Ovary (tissue), 9 donors: ENCODE results near the gene GRIN2A. TPM values are rescaled to one million over a fixed set of nuclear protein-coding genes. Genes with fewer than 3 reads are reported as not detected.

Experiments used
- DNase-seq, 5 donors: peaks; one replicate each; pipeline ENCODE4 v3.0.0-alpha.2; 2019 to 2020
- H3K27ac ChIP-seq, 2 donors: fragments of 200-600 bp; one replicate each; pipeline versions ENCODE4 v1.5.1 to v1.8.0; 2019 to 2022
- H3K27me3 ChIP-seq: fragments of 200-600 bp; one replicate; pipeline ENCODE4 v1.8.0; 2022
- H3K36me3 ChIP-seq: fragments of 200-600 bp; sonication (generic); one replicate; pipeline ENCODE4 v1.5.1; 2019
- H3K4me1 ChIP-seq: one replicate; pipeline ENCODE4 v1.8.1; 2013; ENCODE audit warnings: mild to moderate bottlenecking, moderate library complexity; ENCODE audit not compliant: insufficient read depth
- H3K4me3 ChIP-seq: fragments of 200-600 bp; sonication (generic); one replicate; pipeline ENCODE4 v1.5.1; 2017
- H3K9me3 ChIP-seq, 2 donors: fragments of 200-600 bp in 1 of 2; sonication (generic) in 1 of 2; one replicate each; pipeline versions ENCODE4 v1.5.1 to v1.8.1; 2013 to 2019; ENCODE audit warnings: mild to moderate bottlenecking in 1 of 2, moderate library complexity in 1 of 2
- CTCF ChIP-seq, 3 donors: fragments of 450-650 bp in 2 of 3; fragments of 200-600 bp in 1 of 3; IDR thresholded peaks; one replicate each; pipeline versions ENCODE4 v1.5.1 to v1.8.0; 2016 to 2022; ENCODE audit warnings: antibody characterized with exemption in 3 of 3, mild to moderate bottlenecking in 1 of 3
- EP300 ChIP-seq: sonication (generic); formaldehyde crosslinking; IDR thresholded peaks from one replicate; pipeline ENCODE4 v1.6.1; 2017; ENCODE audit warnings: antibody characterized with exemption
- POLR2A ChIP-seq: fragments of 450-650 bp; IDR thresholded peaks from one replicate; pipeline ENCODE4 v1.6.1; 2017; ENCODE audit warnings: antibody characterized with exemption, mild to moderate bottlenecking, moderate library complexity
- WGBS, 3 donors: extraction: QIAGEN DNeasy Blood & Tissue Kit in 1 of 3; methylation state at CpG; one replicate each; pipeline versions ENCODE4 v1.1.5 to v1.1.7; 2013 to 2017; 5-methylcytosine and 5-hydroxymethylcytosine counted together
- intact Hi-C, 4 donors: fragments of 100-400 bp; cut with DNase I; formaldehyde crosslinking; loops; one replicate each; pipeline versions ENCODE4 v1.11.0 to v1.15.1; 2022 to 2023
- polyA plus RNA-seq, 2 donors: library from polyadenylated mRNA; stranded (reverse); fragments of 200-250 nt in 1 of 2; fragments of 350-450 nt in 1 of 2; fragmentation: Illumina TruSeq in 1 of 2; extraction: RNeasy Lipid Tissue Mini Kit (QIAGEN cat#74804) in 1 of 2; gene quantifications; one replicate each; pipeline ENCODE4 v1.2.3, GENCODE V29; 2013 to 2014
- total RNA-seq, 7 donors: library from RNA; depleted of rRNA in 2 of 7; stranded (reverse); fragments of >200 nt in 2 of 7; fragmentation: NEBNext Ultra II Directional in 3 of 7; extraction: Animal tissue kit (Norgen Biotek cat#: 25700) in 3 of 7; gene quantifications; one replicate each; pipeline versions ENCODE4 v1.1.0 to v1.2.4, GENCODE V29; 2016 to 2023
- donor health status: DM: no; HTN: no; CAD: no; lungs with moderate emphysema.
- donor health status: DM: no; HTN: no; CAD: no.
- donor health status: Bipolar disorder and iron deficiency.
- donor health status: DM: yes; HTN: yes; CAD: no.
- donor health status: DM: no; HTN: no; CAD: no.
- donor health status: DM: yes; HTN: yes; CAD: no.

GRIN2A gene
- total and polyA plus RNA-seq, 9 donors = 0.08 to 5.4 (median 0.57) TPM; not detected in 1

DNA sequence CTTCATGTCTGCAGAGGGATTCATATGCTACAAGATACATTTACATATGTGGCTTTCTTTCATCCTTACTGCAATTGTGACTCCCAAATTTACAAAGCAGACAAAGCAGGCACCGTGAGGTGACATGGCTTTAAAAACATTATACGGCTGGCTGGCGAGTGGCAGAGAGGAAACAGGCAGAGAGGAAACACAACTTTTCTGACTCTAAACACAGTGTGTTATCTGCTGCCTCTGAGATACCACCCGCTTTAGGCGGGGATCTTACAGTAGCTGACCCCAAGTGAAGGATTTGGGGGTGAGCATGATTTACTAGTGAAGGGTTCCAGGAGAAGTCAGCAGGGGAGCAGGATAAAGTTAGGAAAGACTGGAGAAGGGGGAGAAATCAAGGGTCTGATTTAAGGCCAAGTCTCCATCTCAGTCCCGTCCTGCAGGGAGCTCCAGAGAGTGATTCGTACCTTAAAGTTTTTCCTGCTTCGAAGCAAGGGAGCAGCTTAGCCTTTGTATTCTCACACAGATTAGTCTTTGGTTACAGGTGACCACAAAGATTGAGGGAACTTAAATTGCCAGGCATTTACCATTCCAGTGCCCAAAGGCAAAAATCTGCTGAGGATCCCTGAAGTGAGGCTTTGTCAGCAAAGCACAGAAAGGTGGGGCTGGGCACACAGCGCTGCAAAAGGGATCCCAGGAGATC lies 355.0 kb downstream of the GRIN2A start:
- no peak for TF ChIP-seq CTCF (IDR thresholded peaks at IDR 0.05)
- TF ChIP-seq EP300 = no peak
- TF ChIP-seq POLR2A = no peak
- WGBS, 3 donors = 52 to 58% (median 54%) methylated on average over 9 of the region's 9 CpGs
- Histone ChIP-seq H3K27me3 (no peaks in the 10 kb centered on the region), H3K4me3 (no peak overlapping the region), H3K36me3 (no peaks in the 10 kb centered on the region), H3K4me1 (no peaks in the 10 kb centered on the region), H3K27ac (no peak overlapping the region), H3K9me3 (no peaks in the 10 kb centered on the region)
- intact Hi-C loops = no loop called here
- no peak for DNase-seq

- H3K4me1 ChIP-seq = no peaks in the 10 kb centered on the region
- TF ChIP-seq EP300 (no peak), CTCF (IDR thresholded peaks at IDR 0.05) (no peak), POLR2A (no peak)
- 71 to 75% (median 72%) methylated on average over 2 of the region's 2 CpGs for WGBS, 3 donors
- intact Hi-C loops = no loop called here
- no peak for DNase-seq
- no peak overlapping the region for H3K4me3 ChIP-seq
- no peak overlapping the region for H3K27ac ChIP-seq
- H3K27me3 ChIP-seq = no peaks in the 10 kb centered on the region
- no peaks in the 10 kb centered on the region for H3K9me3 ChIP-seq
- H3K36me3 ChIP-seq = no peaks in the 10 kb centered on the region
Measured at GRCh38 chr16:9826656-9827055, 355.6 kb downstream of the GRIN2A start.

DNA sequence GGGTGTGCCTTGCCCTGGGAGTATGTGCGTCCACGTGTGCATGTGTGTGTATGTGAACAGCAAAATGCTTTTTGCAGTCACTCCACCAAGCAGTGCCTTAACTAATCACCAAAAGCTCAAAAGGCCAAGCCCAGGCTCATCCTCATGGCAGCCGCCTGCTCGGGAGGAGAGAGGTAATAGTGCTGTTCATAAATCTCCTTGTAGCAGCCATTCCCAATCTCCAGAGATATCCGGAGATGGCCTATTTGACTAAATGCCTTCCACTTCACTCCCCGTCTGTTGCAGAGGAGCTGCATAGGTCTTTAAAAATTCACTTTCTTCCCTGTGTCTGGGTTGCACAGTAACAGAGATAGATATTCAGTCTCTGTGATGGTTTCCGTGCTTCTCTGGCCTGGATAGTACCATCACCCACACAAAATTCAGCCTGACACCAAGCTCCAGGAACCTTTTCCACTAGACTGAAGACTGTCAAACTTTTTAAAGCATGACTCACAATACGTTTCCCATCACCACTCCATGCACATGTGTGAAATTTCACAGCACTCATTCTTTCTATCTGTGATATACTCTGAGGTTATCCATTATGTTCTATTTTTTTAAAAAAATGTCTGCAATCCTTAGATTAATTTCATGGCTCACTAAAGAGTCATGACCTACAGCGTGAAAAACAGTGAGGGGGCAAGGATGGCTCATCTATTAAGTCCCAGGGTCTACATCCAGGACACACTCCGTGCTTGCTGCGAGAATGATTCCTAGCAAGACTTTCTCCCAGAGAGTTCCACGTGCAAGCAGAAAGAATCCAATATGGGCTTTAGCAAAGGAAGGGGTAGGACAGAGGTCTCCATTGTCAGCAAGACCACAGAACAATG lies 357.8 kb downstream of the GRIN2A start:
- 56 to 66% (median 57%) methylated on average over 12 of the region's 12 CpGs for WGBS, 3 donors
- no peaks in the 10 kb centered on the region for H3K9me3 ChIP-seq
- intact Hi-C loops = no loop called here
- no peak overlapping the region for H3K27ac ChIP-seq
- TF ChIP-seq EP300 (no peak), POLR2A (no peak), CTCF (IDR thresholded peaks at IDR 0.05) (no peak)
- no peaks in the 10 kb centered on the region for H3K36me3 ChIP-seq
- no peaks in the 10 kb centered on the region for H3K27me3 ChIP-seq
- no peak overlapping the region for H3K4me3 ChIP-seq
- no peak for DNase-seq
- H3K4me1 ChIP-seq = no peaks in the 10 kb centered on the region

DNA sequence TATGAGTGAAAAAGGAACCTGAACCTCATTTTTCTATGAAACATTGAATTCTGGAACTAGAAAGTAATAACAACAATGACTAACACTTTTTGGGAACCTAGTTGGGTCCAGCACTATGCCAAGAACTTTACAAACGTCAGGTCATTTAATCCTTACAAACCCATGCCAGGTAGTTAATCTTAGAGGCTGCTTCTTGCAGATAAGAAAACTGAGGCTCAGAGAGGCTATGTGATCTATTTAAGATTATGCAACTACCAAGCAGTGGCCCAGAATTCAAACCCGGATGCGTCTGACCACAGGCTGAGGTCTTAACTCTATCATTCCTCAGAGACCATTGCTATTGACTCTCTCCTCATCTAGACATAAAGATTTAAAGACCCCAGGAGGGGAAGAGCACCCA lies 358.7 kb downstream of the GRIN2A start:
- DNase-seq = no peak
- no peak for TF ChIP-seq POLR2A
- no peak for TF ChIP-seq EP300
- TF ChIP-seq CTCF (IDR thresholded peaks at IDR 0.05) = no peak
- no peak overlapping the region for H3K27ac ChIP-seq
- H3K9me3 ChIP-seq = no peaks in the 10 kb centered on the region
- H3K4me1 ChIP-seq = no peaks in the 10 kb centered on the region
- H3K4me3 ChIP-seq = no peak overlapping the region
- H3K36me3 ChIP-seq = no peaks in the 10 kb centered on the region
- no peaks in the 10 kb centered on the region for H3K27me3 ChIP-seq
- 50 to 62% (median 58%) methylated on average over 3 of the region's 3 CpGs for WGBS, 3 donors
- intact Hi-C loops = no loop called here
